22Rv1 (cell line): ENCODE results near the gene ZCCHC7.

ENCODE experiments used
- H3K27ac ChIP-seq: fragments of 450-650 bp; 2 replicates; pipeline ENCODE4 v1.5.1; 2017
- CTCF ChIP-seq: fragments of 450-650 bp; IDR thresholded peaks from 2 replicates; pipeline ENCODE4 v1.5.1; 2017; ENCODE audit warnings: mild to moderate bottlenecking
- ZFX ChIP-seq: fragments of 450-650 bp; IDR thresholded peaks from 2 replicates; pipeline ENCODE4 v1.6.1; 2017; ENCODE audit warnings: antibody characterized with exemption, borderline replicate concordance

ZCCHC7 gene

GRCh38 chr9:37149666-37150308, 29.4 kb downstream of the ZCCHC7 start:
- TF ChIP-seq ZFX (no peak), CTCF (no peak)
- no peak overlapping the region for H3K27ac ChIP-seq

GRCh38 chr9:37150415-37150814, 30.0 kb downstream of the ZCCHC7 start:
- no peak for TF ChIP-seq CTCF
- no peak for TF ChIP-seq ZFX
- H3K27ac ChIP-seq = no peak overlapping the region

- H3K27ac ChIP-seq = no peak overlapping the region
Measured at GRCh38 chr9:37151812-37152211, 31.4 kb downstream of the ZCCHC7 start.

GRCh38 chr9:37152365-37152764, 32.0 kb downstream of the ZCCHC7 start:
- no peak overlapping the region for H3K27ac ChIP-seq
- TF ChIP-seq ZFX (no peak), CTCF (no peak)

More at GRCh38 chr9:37151812-37152211, 31.4 kb downstream of the ZCCHC7 start:
- no peak for TF ChIP-seq ZFX
- TF ChIP-seq CTCF = no peak

- no peak overlapping the region for H3K27ac ChIP-seq
- TF ChIP-seq CTCF (no peak), ZFX (no peak)
Measured at GRCh38 chr9:37155601-37156000, 35.2 kb downstream of the ZCCHC7 start.

GRCh38 chr9:37156205-37156604, 35.8 kb downstream of the ZCCHC7 start:
- TF ChIP-seq CTCF (no peak), ZFX (no peak)
- H3K27ac ChIP-seq = no peak overlapping the region

- TF ChIP-seq CTCF (no peak), ZFX (no peak)
Measured at GRCh38 chr9:37156781-37157356, 36.5 kb downstream of the ZCCHC7 start.

More at GRCh38 chr9:37156781-37157356, 36.5 kb downstream of the ZCCHC7 start:
- no peak overlapping the region for H3K27ac ChIP-seq
